ENCODE data around the gene BCKDK.

GRCh38 chr16:31143011-31143693 lies 35.0 kb downstream of the BCKDK start:
- no peak for TF ChIP-seq ZNF70 (CRISPR knock-in tag; IDR thresholded peaks at IDR 0.05)
- TF ChIP-seq ZNF565 (CRISPR knock-in tag; conservative IDR thresholded peaks at IDR 0.05; ENCODE audit: low read depth) = no peak
- TF ChIP-seq ESRRG (CRISPR knock-in tag; IDR thresholded peaks at IDR 0.05) = no peak
- no peak for TF ChIP-seq CREB5 (CRISPR knock-in tag; IDR thresholded peaks at IDR 0.05; ENCODE audit: low read depth)
- TF ChIP-seq TCF4 (CRISPR knock-in tag; IDR thresholded peaks at IDR 0.05; ENCODE audit: borderline replicate concordance) = no peak
- no peak for TF ChIP-seq ZFP30 (CRISPR knock-in tag; IDR thresholded peaks at IDR 0.05)
- TF ChIP-seq TOX (CRISPR knock-in tag; IDR thresholded peaks at IDR 0.05; ENCODE audit: borderline replicate concordance) = no peak
